ENCODE data around the gene EFCAB6. TPM values are rescaled to one million over a fixed set of nuclear protein-coding genes. Genes with fewer than 3 reads are reported as not detected.

The EFCAB6 gene
- total and polyA plus RNA-seq, 2 donors (not counting 3 experiments of a cell fraction or from before 2014, with no cell fraction given) = 0.07 to 0.31 TPM

DNA sequence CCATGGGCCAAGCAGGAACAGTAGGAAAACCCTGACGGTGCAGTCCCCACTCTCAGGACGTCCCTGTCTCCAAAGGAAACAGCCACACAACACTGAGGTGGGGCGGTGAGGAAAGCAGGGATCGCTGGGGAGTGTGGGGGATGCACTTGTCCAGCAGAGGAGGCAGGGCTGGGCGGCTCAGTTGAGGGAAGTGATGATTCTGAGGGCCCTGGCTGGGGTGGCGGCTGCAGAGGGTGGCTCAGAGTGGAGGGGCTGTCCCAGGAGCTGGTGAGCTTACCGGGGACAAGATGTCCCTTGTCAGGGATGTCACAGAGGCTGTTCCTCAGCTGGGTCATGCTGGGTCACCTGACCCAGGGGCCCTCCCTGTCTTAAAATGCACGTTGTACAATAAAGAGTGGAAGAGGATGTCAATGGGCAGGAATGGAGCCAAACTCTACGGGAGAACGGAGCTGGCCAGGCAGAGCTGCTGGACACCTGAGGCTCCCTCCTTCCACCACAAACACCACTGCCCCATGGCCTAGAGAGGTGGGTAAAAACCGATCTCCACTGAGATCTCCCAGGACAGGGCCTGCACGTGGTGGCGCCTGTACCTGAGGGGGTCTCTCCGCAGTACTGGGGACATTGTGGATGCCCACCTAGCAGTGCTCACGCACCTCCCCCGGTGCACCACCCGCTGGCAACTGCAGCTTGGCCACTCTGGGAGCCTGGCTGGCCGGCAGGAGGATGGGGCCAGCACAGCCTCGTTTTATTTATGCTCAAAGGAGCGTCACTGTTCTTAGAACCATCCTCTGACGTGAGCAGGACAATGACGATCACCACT is 9.7 kb upstream of the EFCAB6 start:
- no peaks in the 10 kb centered on the region for H4K20me1 ChIP-seq (replicated peaks; ENCODE audit: control insufficient read depth, extremely low read depth, insufficient read depth, low read length)
- dilution Hi-C loops (cut with MboI; ENCODE audit: extremely low pct_ligation_motif_present, low sequenced_read_pairs) = no loop called here
- H3K36me3 ChIP-seq (ENCODE audit: control insufficient read depth in 2 of 2, extremely low read depth in 1 of 2, insufficient read depth in 2 of 2, low read length in 2 of 2) = no peaks in the 10 kb centered on the region
- DNase-seq (ENCODE audit: low read depth, low spot score) (no peak), FAIRE-seq (no peak)
- intact Hi-C loops (cut with micrococcal nuclease) = no loop called here
- no peak overlapping the region for H3K9ac ChIP-seq (replicated peaks; ENCODE audit: extremely low read depth, insufficient read depth, low read length)
- no peaks in the 10 kb centered on the region for H3K79me2 ChIP-seq (ENCODE audit: control insufficient read depth, insufficient read depth, low read length)
- H3K9me1 ChIP-seq (replicated peaks; ENCODE audit: control insufficient read depth, extremely low read depth, insufficient read depth, low read length) = no peaks in the 10 kb centered on the region
- H2AFZ ChIP-seq (ENCODE audit: low read depth, low read length) = no peak overlapping the region
- H3K27me3 ChIP-seq (ENCODE audit: control insufficient read depth in 2 of 2, insufficient read depth in 2 of 2, low read length in 2 of 2) = no peaks in the 10 kb centered on the region
- H3K4me1 ChIP-seq (ENCODE audit: control insufficient read depth, extremely low read depth, insufficient read depth, low read length) = no peaks in the 10 kb centered on the region
- ChIA-PET CTCF (no interaction called here), POLR2A (no interaction called here)
- H3K4me2 ChIP-seq (ENCODE audit: insufficient read depth, low read length) = no peak overlapping the region
- no peaks in the 10 kb centered on the region for H3K9me3 ChIP-seq (replicated peaks; ENCODE audit: control insufficient read depth, insufficient read depth, low read length)
- no peak overlapping the region for H3K4me3 ChIP-seq (replicated peaks in 1 of 3; ENCODE audit: insufficient read depth in 1 of 3, low read depth in 1 of 3, low read length in 3 of 3)
- no peak overlapping the region for H3K27ac ChIP-seq (ENCODE audit: insufficient read depth, low read depth, low read length)
- TF ChIP-seq MYC (IDR thresholded peaks at IDR 0.05; ENCODE audit: low read depth, low read length) (no peak), JUN (IDR thresholded peaks at IDR 0.05; ENCODE audit: borderline replicate concordance, insufficient read depth, insufficient read length, low read depth) (no peak), POLR2A (IDR thresholded peaks at IDR 0.05; ENCODE audit: low read depth, low read length) (no peak), POLR2AphosphoS5 (IDR thresholded peaks at IDR 0.05; ENCODE audit: insufficient read depth, low read depth, low read length) (no peak), FOS (IDR thresholded peaks at IDR 0.05; ENCODE audit: borderline replicate concordance, insufficient read depth, low read length) (no peak), EZH2 (IDR thresholded peaks at IDR 0.05; ENCODE audit: borderline replicate concordance, low read depth, low read length, severe bottlenecking) (no peak)
- TF ChIP-seq, protein P1, sequence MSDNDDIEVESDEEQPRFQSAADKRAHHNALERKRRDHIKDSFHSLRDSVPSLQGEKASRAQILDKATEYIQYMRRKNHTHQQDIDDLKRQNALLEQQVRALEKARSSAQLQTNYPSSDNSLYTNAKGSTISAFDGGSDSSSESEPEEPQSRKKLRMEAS (IDR thresholded peaks at IDR 0.05; ENCODE audit: insufficient read depth, insufficient read length) = no peak
- TF ChIP-seq, protein P2, sequence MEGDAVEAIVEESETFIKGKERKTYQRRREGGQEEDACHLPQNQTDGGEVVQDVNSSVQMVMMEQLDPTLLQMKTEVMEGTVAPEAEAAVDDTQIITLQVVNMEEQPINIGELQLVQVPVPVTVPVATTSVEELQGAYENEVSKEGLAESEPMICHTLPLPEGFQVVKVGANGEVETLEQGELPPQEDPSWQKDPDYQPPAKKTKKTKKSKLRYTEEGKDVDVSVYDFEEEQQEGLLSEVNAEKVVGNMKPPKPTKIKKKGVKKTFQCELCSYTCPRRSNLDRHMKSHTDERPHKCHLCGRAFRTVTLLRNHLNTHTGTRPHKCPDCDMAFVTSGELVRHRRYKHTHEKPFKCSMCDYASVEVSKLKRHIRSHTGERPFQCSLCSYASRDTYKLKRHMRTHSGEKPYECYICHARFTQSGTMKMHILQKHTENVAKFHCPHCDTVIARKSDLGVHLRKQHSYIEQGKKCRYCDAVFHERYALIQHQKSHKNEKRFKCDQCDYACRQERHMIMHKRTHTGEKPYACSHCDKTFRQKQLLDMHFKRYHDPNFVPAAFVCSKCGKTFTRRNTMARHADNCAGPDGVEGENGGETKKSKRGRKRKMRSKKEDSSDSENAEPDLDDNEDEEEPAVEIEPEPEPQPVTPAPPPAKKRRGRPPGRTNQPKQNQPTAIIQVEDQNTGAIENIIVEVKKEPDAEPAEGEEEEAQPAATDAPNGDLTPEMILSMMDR (IDR thresholded peaks at IDR 0.05; ENCODE audit: extremely low read depth in 1 of 2, insufficient read depth in 1 of 2, low read depth in 1 of 2, low read length in 2 of 2) = no peak
- no TSS peak for BruUV-seq (replicated peaks)

Data from endothelial cell of umbilical vein (primary cell).